ENCODE measurements around the gene APAF1.

The APAF1 gene

DNA sequence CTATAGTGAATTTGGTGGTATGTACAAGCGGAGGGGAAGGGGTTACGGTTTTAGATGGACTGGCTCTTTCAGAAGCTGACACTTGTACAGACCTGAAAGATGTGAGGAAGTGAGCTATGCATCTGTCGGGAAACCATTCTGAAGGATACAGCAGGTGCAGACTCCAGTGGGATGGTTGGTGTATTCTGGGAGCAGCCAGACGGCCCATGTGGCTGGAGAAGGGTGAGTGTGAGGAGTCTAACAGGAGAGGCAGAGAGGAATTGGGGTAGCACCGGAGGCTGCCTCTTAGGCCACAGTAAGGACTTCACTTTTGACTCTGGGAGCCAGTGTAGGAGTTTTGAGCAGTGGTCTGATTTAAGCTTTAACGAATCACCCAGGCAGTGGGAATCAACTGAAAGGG, 90.7 kb downstream of the APAF1 start:
- H3K27ac ChIP-seq = no peak overlapping the region
- peaks cover 7% of the 10 kb centered on the region for H3K36me3 ChIP-seq (replicated peaks)
- TF ChIP-seq, protein P1, sequence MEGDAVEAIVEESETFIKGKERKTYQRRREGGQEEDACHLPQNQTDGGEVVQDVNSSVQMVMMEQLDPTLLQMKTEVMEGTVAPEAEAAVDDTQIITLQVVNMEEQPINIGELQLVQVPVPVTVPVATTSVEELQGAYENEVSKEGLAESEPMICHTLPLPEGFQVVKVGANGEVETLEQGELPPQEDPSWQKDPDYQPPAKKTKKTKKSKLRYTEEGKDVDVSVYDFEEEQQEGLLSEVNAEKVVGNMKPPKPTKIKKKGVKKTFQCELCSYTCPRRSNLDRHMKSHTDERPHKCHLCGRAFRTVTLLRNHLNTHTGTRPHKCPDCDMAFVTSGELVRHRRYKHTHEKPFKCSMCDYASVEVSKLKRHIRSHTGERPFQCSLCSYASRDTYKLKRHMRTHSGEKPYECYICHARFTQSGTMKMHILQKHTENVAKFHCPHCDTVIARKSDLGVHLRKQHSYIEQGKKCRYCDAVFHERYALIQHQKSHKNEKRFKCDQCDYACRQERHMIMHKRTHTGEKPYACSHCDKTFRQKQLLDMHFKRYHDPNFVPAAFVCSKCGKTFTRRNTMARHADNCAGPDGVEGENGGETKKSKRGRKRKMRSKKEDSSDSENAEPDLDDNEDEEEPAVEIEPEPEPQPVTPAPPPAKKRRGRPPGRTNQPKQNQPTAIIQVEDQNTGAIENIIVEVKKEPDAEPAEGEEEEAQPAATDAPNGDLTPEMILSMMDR (IDR thresholded peaks at IDR 0.05; ENCODE audit: low read depth, low read length, missing control alignments) = no peak
- in situ Hi-C loops (cut with HindIII; ENCODE audit: low pct_ligation_motif_present, low sequenced_read_pairs) = no loop called here
- no peak overlapping the region for H3K4me3 ChIP-seq (ENCODE audit: low read depth, low read length)
- H3K27me3 ChIP-seq (replicated peaks) = no peaks in the 10 kb centered on the region
- DNase-seq = no peak

DNA sequence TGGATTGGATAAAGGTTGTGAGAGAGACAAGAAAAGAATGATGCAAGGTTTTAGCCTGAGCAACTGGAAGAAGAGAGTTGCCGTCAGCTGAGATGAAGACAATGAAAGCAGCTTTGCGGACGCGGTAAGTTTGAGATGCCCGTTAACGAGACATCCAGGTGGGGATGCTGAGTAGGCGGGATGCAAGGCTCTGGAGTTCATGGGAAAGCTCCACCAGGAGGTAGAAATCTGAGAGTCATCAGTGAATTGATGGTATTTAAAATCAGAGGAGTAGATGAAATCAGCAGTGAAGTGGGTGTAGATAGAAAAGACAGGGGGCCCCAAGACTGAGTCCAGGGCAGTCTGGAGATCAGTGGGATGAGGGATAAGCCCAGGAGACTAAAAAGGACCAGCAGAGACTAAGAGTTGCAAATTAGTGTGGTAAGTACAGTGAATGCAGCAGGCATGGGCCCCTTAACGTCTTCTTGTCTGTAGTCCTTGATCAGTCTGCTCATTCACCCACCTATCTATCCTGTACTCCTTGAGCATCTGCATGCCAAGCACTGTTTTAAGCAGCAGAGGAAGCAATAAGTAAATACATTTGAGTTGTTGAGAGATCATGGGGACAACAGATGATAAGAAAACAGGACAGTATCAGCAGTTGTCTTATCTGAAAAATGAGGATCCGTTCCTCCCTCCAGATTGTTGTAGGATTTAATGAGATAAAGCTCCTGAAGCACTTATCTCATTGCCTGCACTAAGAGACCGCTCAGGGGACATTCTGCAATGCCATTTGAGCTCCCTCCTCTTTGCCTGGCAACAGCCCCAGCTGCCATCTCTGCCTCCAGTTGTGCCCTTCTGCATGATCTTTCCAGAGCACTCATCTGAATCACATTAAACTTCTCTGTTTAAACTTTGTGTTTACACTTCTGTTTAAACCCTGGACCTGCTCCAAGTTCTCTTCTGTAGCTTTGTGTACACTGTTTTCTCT, 91.5 kb downstream of the APAF1 start:
- DNase-seq = no peak
- no peak overlapping the region for H3K27ac ChIP-seq
- in situ Hi-C loops (cut with HindIII; ENCODE audit: low pct_ligation_motif_present, low sequenced_read_pairs) = no loop called here
- H3K27me3 ChIP-seq (replicated peaks) = no peaks in the 10 kb centered on the region
- H3K36me3 ChIP-seq (replicated peaks) = peaks cover 2% of the 10 kb centered on the region
- H3K4me3 ChIP-seq (ENCODE audit: low read depth, low read length) = no peak overlapping the region
- TF ChIP-seq, protein P1 (IDR thresholded peaks at IDR 0.05; ENCODE audit: low read depth, low read length, missing control alignments) = no peak

DNA sequence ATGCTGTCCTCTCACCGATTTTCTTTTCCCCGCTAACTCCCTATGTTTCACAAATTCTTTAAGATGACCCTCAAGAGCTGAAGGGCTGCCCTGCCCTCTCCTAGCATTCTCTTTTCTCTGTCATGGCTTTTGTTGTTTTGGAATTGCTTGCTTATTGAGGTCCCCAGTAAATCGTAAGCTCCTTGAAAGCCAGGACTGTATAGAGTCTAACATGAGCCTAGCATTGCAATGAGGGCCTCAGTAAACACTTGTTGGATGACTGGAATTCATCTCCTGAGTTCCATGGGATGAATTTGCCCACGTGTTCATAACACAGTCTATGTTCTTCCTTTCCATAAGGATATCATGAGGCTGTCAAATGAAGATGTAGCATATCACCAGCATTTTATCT, 92.2 kb downstream of the APAF1 start:
- in situ Hi-C loops (cut with HindIII; ENCODE audit: low pct_ligation_motif_present, low sequenced_read_pairs) = no loop called here
- TF ChIP-seq, protein P1 (IDR thresholded peaks at IDR 0.05; ENCODE audit: low read depth, low read length, missing control alignments) = no peak
- Histone ChIP-seq H3K36me3 (replicated peaks) (peaks cover 2% of the 10 kb centered on the region), H3K27me3 (replicated peaks) (no peaks in the 10 kb centered on the region), H3K4me3 (ENCODE audit: low read depth, low read length) (no peak overlapping the region), H3K27ac (no peak overlapping the region)
- DNase-seq = no peak

GRCh38 chr12:98738002-98738401, 92.9 kb downstream of the APAF1 start:
- H3K36me3 ChIP-seq (replicated peaks) = peaks cover 2% of the 10 kb centered on the region
- in situ Hi-C loops (cut with HindIII; ENCODE audit: low pct_ligation_motif_present, low sequenced_read_pairs) = no loop called here
- TF ChIP-seq, protein P1 (IDR thresholded peaks at IDR 0.05; ENCODE audit: low read depth, low read length, missing control alignments) = no peak
- H3K27me3 ChIP-seq (replicated peaks) = no peaks in the 10 kb centered on the region
- no peak for DNase-seq
- H3K27ac ChIP-seq = no peak overlapping the region
- no peak overlapping the region for H3K4me3 ChIP-seq (ENCODE audit: low read depth, low read length)

DNA sequence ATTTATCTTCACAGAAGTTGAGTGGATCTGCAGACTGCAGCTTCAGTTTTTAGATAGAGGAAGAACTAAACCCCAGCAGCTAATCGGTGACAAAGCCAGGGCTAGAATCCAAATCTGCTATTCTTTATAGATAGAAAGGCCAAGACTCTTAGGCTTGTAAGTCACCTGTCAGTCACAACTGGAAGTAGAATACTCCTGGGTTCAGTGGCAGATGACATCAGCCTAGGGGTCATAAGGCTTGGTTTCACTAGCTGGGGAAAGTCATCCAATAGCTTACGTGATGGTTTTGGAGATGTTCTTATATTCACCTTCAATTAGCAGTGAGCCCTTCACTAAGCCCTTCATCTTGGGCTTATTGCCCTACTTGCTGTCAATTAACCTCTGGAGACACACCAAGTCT, 93.4 kb downstream of the APAF1 start:
- H3K27ac ChIP-seq = no peak overlapping the region
- no peaks in the 10 kb centered on the region for H3K27me3 ChIP-seq (replicated peaks)
- in situ Hi-C loops (cut with HindIII; ENCODE audit: low pct_ligation_motif_present, low sequenced_read_pairs) = no loop called here
- DNase-seq = no peak
- H3K4me3 ChIP-seq (ENCODE audit: low read depth, low read length) = no peak overlapping the region
- TF ChIP-seq, protein P1 (IDR thresholded peaks at IDR 0.05; ENCODE audit: low read depth, low read length, missing control alignments) = no peak
- H3K36me3 ChIP-seq (replicated peaks) = peaks cover 2% of the 10 kb centered on the region
